Endometrium (tissue), 2 donors: ENCODE data around the gene MAGT1.
"Not testable (repeated sequence)": the region's sequence is repeated elsewhere in the genome, so short reads cannot be mapped to it uniquely, and the experiment has no call there.

Experiments
- FAIRE-seq: peaks from 2 replicates; lab custom pipeline; 2012; peaks lifted over from hg19 to GRCh38; lab: Jason Lieb, UNC
- donor health status: control.
- donor health status: control.

The MAGT1 gene

DNA sequence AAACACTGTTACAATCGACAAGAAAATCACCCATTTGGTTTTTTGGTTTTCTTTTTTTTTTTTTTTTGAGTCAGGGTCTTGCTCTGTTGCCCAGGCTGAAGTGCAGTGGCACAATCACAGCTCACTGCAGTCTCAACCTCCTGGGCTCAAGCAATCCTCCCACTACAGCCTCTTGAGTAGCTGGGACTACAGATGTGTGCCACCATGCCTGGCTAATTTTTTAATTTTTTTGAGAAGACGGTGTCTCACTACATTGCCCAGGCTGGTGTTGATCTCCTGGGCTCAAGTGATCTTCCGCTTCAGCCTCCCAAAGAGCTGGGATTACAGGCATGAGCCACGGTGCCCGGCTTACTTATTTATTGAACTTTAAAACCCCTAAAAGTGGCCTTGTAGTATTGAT, 63.7 kb downstream of the MAGT1 start:
- FAIRE-seq, result not testable (repeated sequence)

DNA sequence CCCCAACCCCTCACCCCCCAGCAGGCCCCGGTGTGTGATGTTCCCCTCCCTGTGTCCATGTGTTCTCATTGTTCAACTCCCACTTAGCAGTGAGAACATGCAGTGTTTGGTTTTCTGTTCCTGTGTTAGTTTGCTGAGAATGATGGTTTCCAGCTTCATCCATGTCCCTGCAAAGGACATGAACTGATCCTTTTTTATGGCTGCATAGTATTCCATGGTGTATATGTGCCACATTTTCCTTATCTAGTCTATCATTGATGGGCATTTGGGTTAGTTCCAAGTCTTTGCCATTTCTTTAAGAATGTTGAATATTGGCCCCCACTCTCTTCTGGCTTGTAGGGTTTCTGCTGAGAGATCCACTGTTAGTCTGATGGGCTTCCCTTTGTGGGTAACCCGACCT, 73.2 kb downstream of the MAGT1 start:
- not testable (repeated sequence) for FAIRE-seq

DNA sequence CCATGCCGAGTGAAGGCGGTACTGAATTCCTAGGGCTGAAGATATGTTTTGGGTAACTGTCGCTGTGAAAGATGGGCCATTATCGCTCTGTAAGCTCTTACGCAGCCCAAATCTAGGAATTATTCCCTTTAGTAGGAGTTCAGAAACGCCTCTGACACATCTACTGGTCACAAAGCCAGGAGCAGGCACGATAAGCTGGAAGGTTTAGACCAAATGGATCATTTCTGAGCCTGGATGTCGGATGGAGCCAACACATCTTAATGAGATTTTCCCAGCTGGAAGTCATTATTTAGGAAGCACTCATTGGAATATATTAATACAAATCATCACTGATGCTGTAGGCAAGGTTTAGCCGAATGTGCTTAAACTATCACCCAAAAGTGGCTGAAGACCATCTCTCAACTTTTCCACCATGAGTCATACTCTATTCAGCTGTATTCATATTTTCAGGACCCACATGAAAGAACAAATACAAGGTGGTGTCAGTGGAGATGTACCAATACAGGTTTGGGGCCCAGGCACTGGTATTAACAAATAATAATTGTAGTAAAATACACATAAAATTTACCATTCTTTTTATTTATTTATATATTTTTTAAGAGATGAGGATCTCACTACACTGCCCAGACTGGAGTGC, 75.0 kb downstream of the MAGT1 start:
- FAIRE-seq, result no peak

DNA sequence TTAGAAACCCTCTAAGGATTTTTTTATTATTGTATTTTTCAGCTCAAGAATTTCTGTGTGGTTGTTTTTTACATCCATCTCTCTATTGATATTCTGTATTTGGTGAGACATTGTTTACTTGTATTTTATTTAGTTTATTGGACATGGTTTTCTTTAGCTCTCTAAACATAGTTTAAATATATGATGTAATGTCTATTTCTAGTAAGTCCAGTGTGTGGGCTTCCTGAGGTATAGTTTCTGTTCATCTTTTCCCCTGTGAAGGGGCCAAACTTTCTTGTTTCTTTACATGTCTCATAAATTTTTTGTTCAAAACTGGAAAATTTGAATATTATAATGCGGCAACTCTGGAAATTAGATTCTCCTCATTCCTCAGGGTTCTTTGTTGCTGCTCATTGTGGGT, 81.0 kb downstream of the MAGT1 start:
- no peak for FAIRE-seq

DNA sequence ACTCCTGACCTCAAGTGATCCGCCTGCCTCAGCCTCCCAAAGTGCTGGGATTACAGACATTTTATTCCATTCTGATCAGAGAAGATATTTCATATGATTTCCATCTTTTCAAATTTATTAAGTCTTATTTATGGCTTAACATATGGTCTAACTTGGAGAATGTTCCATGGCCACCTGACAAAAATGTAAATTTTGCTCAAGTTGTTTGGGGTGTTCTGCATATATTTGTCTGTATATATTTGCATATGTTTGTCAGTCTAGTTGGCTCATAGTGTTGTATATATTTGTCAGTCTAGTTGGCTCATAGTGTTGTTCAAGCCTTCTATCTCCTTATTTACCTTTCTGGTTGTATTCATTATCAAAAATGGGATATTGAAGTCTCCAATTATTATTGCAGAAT, 93.0 kb downstream of the MAGT1 start:
- FAIRE-seq, result no peak

DNA sequence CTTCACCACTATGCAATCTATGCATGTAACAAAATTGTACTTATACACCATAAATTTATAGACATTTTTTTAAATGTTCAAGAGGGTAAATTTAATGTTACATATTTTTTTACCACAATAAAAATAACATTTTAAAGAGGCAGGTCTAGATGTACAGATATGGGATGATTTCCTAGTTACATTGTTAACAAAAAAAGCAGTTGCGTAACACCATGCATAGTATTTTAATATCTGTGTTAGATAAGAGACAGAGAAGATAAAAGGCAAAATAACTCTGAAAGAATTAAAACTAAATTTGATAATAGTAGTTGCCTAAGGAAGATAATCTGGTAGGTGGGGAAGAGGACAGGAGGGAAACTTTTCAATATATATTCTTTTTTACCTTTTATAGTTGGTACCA, 100.1 kb downstream of the MAGT1 start:
- no peak for FAIRE-seq

DNA sequence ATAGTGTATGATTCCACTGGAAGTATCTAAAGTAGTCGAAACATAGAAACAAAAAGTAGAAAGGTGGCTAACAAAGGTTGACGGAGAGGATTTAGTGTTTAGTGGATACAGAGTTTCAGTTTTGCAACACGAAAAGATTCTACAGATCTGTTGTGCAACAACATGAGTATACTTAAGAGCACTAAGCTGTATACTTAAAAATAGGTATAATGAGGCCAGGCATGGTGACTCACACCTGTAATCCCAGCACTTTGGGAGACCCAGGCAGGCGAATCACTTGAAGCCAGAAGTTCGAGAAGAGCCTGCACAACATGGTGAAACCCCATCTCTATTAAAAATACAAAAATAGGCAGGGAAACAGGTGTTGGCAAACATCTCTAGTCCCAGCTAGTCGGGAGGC, 101.3 kb downstream of the MAGT1 start:
- no peak for FAIRE-seq

DNA sequence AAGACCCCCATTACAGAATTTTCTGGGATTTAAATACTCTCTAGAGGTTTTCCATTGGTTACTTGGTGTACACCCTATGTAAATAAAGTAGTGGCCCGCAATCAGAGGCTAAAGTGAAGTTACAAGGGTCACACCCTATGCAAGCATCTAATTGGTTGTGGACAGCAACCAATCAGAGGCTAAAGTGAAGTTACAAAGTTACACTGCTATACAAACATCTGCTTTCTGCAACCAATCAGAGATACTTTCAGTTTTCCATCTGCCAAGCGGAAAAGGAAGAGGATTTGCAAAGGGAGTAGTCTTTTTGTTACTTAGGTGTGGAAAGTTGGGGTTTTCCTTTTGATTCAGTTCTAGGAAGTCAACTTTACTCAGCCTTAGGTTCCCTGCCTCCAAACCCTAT, 107.2 kb downstream of the MAGT1 start:
- no peak for FAIRE-seq

DNA sequence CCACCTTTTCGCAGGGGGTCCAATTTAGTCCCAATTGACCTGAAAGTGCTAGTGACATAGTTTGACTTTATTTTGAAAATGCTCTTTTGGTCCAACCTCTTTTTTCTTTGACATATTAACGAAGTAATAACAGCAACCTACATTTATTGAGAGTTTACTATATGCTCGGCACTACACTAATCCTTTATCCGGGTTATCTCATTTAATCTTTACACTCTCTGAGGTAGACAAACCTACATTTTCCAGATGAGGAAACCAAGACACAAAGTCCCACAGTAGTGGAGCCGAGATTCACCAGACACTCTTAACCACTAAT, 108.9 kb downstream of the MAGT1 start:
- no peak for FAIRE-seq

DNA sequence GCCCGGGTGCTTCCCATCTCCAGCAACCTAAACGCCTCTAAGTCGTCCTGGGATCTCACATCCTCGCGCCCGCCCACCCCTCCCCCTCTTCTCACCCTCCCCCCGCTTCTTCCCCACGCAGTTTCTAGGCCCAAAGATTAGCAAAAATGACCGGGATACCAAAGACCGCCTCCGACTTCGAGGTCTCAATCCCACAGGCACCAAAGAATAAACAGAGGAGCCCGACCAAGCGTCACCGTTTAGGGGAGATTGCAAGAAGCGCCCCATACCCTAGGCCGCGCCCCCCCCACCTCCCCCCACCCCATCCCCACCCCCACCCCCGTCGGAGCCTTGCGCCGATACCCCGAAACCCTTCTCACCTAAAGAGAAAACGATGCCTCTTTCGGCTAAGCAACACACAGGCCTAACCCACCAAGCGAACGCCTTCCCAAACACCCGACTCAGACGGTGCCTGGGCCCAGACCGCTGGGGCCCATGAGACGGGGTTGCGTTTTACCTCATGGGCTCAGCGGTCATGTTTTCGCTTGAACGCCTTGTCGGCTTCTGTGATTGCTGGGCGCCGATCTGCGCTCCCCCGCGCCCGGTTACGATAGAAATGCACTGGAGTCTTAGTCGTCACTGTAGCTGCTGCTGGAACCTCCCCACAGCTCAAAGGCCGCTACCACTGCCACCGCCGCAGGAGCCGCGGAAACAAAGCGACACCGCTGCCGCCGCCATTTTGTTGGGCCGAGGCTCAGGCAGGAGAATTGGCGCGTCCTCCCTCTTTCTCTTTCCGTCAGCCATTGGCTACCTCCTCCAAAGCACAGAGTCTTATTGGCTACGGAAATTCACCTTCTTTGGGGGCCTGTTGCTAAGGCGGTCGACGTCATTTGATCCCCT, 109.5 kb downstream of the MAGT1 start, which contains the start of gene ATRX:
Gene ATRX (minus strand): TSS at position 731 of the 879 bp plus-strand sequence. CDS start 215 bp downstream, at position 516.
- FAIRE-seq, result peak; percentile 35

DNA sequence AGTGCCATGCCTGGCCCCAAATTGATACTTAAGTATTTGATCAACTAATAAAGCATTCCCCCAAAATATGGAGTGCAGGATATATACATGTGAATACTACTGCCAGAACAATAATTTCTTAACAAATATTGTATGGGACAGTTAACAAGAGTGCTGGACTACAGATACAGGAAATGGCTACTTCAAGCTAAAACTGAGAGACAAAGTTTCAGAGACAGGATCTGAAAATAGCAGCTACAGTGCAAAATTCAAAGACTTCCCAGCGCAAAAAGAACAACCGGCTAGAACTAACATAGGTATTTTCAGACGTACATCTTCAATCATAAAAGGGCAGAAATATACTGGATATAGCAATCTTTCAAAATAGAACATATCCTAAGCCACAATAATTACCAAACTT, 115.5 kb downstream of the MAGT1 start:
- FAIRE-seq, result no peak

DNA sequence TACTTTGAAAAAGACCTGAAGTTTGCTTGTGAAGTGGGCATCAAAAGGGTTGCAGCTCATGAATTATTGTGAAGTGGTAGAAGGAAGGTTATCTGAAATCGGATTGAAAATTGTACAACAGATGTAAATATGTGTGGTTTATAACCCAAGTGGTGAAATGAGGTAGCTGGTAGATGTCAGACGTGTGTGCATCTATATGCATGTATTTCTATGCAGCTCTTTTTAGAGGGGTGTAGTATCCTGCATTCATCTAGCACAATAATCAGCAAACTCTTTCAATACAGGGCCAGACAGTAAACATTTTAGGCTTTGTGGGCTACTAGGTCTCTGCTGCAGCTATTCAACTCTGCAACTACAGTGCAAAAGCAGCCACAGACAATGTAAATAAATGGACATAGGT, 118.6 kb downstream of the MAGT1 start:
- no peak for FAIRE-seq
